ENCODE results near the gene BIRC7.
"Not testable (repeated sequence)": the region's sequence is repeated elsewhere in the genome, so short reads cannot be mapped to it uniquely, and the experiment has no call there.

BIRC7 gene

DNA sequence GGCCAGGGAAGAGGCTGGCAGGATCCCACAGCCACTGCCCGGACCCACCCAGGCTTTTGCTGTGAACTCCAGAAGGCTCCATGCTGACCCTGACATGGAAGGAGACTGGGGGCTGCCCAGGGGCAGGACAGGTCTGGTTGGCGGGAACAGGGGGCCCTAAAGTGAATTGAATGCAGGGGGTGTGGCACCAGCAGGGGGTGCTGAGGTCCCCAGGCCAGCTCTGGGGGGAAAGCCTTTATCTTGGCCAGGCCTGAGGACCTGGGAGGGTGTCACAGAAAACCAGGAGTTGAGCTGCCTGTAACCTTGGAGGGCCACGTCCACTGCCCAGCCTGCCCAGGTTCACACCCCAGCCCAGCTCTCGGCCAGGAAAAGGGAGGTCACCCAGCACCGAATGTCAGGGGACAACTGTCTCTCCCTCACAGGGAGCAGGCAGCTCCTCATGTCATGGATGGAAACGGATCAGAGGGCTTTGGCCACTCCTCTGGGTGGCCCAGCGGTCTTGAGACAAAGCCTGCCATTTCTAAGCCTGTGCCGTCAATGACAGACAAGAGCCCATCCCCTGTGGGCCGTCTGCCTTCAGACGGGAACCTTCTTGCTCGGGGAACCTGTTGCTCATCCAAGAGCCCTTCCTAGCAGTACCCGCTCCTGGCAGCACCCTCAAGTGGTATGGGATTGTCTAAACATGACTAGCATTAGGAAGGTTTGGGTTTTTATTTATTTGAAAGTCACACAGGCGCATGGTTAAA, 16.8 kb upstream of the BIRC7 start:
- DNase-seq (ENCODE audit: low read depth, low spot score) = no peak
- H3K4me3 ChIP-seq (ENCODE audit: low read depth, low read length) = no peak overlapping the region
- in situ Hi-C loops (cut with HindIII; ENCODE audit: low sequenced_read_pairs) = no loop called here
- no peak for TF ChIP-seq CTCF (IDR thresholded peaks at IDR 0.05; ENCODE audit: low read depth, low read length)

DNA sequence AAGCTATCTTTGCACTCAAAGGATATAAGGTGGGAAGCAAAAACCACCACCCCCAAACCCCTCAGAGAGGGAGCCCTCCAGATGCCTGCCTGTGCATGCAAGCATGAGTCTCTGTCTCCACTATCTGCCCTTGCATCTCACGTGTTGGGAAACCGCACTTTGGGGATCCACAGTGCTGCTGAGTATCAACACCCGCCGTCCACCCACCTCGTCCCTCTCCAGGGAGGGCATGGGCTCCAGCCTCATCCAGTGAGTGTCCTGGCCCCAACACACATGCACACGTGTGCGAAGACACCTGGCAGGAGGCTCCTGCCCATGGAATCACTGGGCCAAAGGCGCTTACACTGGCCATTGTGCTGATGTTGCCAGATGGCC, 16.3 kb upstream of the BIRC7 start:
- in situ Hi-C loops (cut with HindIII; ENCODE audit: low sequenced_read_pairs) = no loop called here
- no peak for DNase-seq (ENCODE audit: low read depth, low spot score)
- no peak for TF ChIP-seq CTCF (IDR thresholded peaks at IDR 0.05; ENCODE audit: low read depth, low read length)
- H3K4me3 ChIP-seq (ENCODE audit: low read depth, low read length) = no peak overlapping the region

GRCh38 chr20:63219866-63220521, 15.7 kb upstream of the BIRC7 start:
- H3K4me3 ChIP-seq (ENCODE audit: low read depth, low read length) = no peak overlapping the region
- in situ Hi-C loops (cut with HindIII; ENCODE audit: low sequenced_read_pairs) = no loop called here
- DNase-seq (ENCODE audit: low read depth, low spot score) = no peak
- no peak for TF ChIP-seq CTCF (IDR thresholded peaks at IDR 0.05; ENCODE audit: low read depth, low read length)

- in situ Hi-C loops (cut with HindIII; ENCODE audit: low sequenced_read_pairs) = no loop called here
- TF ChIP-seq CTCF (IDR thresholded peaks at IDR 0.05; ENCODE audit: low read depth, low read length) = no peak
- no peak for DNase-seq (ENCODE audit: low read depth, low spot score)
- H3K4me3 ChIP-seq (ENCODE audit: low read depth, low read length) = no peak overlapping the region
These were observed 14.9 kb upstream of the BIRC7 start for GRCh38 chr20:63220696-63221399.

DNA sequence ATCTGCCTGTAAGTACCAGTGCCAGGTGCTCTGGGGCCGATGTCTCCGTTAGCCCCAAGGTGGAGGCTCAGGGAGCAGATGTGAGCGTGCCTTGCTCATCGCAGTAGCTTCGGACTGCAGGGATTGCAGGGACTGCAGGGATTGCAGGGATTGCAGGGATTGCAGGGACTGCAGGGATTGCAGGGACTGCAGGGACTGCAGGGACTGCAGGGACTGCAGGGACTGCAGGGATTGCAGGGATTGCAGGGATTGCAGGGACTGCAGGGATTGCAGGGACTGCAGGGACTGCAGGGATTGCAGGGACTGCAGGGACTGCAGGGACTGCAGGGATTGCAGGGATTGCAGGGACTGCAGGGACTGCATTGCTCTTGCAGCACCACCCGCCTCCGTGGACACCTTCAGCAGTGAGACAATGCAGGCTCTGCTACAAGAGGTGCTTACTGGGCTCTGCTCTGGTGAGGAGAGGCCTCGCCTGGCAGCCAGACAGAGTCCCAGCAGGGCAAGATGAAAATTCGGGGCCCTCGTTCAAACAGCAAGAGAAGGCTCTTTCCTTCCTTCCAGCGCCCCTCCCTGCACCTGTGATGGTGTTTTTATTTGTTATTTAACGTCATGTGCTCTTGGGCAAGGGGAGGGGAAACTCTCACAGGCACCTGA, 14.2 kb upstream of the BIRC7 start:
- DNase-seq (ENCODE audit: low read depth, low spot score); H3K4me3 ChIP-seq (ENCODE audit: low read depth, low read length); in situ Hi-C loops (cut with HindIII; ENCODE audit: low sequenced_read_pairs): not testable (repeated sequence)

GRCh38 chr20:63222541-63222940, 13.2 kb upstream of the BIRC7 start:
- TF ChIP-seq CTCF (IDR thresholded peaks at IDR 0.05; ENCODE audit: low read depth, low read length) = no peak
- no peak overlapping the region for H3K4me3 ChIP-seq (ENCODE audit: low read depth, low read length)
- no peak for DNase-seq (ENCODE audit: low read depth, low spot score)
- in situ Hi-C loops (cut with HindIII; ENCODE audit: low sequenced_read_pairs) = no loop called here

Data from astrocyte of the spinal cord (primary cell).